HG02588 (cell line): Measurements from ENCODE around the gene PHC3.

Source experiments
- ATAC-seq: cut with Tn5 transposase; IDR thresholded peaks from one replicate; pipeline ENCODE4 v1.9.1; 2021; ENCODE audit warnings: mild to moderate bottlenecking, moderate library complexity; ENCODE audit not compliant: unreplicated experiment

The PHC3 gene

DNA sequence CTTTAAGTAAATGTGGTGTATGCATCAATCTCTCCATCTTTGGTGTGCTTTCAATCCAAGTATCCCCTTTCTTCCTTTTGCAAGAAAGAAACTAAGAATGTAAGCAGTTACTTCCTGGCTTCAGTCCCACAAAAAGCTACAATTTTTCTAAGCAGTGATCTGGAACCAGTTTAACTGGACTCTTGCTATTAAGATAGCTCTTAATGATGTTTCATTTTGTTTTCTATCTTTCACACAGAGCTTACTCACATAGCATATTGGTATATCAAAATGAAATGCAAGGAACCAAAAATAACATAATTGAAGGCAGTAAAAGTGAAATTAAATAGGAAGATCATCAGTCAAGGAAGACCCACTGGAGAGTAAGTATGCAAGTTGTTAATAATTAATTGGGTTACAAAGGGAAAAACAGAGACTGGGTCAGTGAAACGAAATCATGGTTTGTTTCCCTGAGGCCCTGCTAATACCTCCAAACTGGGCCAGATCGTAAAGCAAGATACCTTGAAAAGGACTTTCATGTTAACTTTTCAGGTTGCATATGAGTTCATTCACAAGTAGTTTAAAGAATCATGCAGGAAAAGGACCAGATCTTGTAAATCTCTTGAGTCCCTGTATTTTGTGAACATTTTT is 101.9 kb downstream of the PHC3 start:
- ATAC-seq: no peak

- ATAC-seq: no peak
Measured at GRCh38 chr3:170078620-170079281, 102.8 kb downstream of the PHC3 start.

DNA sequence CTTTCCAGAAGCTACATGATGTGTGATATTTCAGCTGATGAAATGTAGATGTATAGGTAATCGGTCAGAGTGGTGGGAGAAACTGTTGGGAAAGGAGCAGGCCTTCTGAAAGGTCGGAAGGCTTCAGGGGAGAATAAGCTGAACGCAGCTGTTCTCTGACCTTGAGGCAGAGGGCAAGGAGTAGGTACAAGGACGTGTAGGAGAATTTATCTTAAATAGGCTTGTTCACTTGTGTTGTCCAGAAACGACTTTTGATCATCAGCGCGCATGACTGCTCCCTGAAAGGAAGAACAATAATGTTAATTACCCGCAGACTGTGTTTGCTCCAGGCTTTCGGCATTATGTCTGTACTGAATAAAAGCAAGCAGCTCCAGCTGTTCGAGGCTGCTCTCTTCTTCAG is 104.2 kb downstream of the PHC3 start:
- ATAC-seq: no peak

DNA sequence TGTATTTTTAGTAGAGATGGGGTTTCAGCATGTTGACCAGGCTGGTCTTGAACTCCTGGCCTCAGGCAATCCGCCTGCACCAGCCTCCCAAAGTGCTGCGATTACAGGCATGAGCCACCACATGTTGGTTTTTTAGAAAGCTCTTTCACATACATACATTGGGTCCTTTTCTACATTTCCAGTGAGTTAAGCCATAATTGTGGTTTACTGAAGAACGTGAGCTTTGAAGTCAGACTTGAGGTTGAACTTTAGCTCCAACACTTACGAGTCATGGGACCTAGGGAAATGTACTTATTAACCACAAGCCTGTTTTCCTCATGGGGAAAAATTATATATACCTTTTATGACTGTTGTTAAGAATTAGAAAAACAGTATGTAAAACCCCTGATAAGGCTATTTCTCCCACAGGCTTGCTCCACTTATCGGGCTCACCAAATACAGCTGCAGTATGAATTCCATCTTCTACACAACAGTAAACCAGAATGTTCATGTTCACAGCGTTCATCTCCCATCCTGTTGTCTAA is 104.8 kb downstream of the PHC3 start:
- no peak for ATAC-seq

GRCh38 chr3:170075441-170076091 is 106.0 kb downstream of the PHC3 start:
- no peak for ATAC-seq

GRCh38 chr3:170064108-170064507 is 117.4 kb downstream of the PHC3 start:
- no peak for ATAC-seq

DNA sequence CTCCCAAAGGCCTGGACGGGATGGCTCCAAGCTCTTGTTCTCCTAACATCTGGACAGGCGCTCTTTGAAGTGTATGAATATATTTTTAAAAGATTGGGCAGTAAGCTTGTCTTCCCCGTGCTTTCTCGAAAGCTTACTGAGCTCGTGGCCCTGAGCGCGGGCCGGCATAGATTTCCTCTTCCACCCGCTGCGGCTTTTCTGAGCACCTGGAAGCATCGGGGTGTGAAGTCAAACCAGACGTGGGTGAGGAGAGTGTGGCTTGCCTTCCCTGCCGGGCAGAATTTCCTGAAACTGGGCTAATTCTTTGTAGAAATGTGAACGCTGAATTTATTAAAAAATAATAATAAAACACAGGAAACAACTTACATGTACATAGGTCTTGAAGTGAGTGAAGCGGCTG is 117.8 kb downstream of the PHC3 start:
- ATAC-seq: no peak

DNA sequence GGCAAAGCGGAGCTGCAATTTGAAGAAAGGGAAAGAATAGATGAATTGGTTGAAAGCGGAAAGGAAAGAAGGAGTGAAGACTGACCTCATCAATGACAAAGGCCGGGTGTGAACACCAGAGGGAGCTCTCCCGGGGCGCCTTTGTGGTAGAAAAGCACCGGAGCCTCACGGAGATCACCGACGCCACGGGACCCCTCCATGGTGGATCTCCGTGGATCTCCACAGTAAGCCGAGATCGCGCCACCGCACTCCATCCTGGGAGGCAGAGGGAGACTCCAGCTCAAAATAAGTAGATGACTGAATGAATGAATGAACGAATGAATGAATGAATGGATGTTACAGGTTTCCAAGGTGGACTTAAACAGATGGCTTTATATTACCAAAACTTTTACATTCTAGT is 118.8 kb downstream of the PHC3 start:
- no peak for ATAC-seq

GRCh38 chr3:170062068-170062467 is 119.5 kb downstream of the PHC3 start:
- ATAC-seq: no peak

GRCh38 chr3:170059447-170059846 is 122.1 kb downstream of the PHC3 start:
- no peak for ATAC-seq

DNA sequence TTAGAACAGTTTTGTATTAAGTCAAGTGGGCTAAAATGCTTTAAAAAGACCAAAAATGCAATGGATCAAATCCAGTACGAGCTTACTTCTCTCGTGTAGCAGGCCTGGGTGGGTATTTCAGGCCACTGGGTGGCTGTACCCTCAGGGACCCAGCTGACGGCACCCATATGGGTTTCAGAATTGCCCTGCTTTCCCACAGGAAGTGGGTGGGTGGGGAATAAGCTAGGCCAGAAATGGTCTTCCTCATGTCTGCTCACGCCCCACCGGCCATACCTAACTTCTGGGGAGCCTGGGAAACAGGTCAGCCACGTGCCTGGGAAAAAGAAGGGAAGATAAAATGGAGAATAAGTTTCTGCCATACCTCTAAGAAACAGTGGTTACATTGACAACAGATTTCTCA is 123.4 kb downstream of the PHC3 start:
- no peak for ATAC-seq

DNA sequence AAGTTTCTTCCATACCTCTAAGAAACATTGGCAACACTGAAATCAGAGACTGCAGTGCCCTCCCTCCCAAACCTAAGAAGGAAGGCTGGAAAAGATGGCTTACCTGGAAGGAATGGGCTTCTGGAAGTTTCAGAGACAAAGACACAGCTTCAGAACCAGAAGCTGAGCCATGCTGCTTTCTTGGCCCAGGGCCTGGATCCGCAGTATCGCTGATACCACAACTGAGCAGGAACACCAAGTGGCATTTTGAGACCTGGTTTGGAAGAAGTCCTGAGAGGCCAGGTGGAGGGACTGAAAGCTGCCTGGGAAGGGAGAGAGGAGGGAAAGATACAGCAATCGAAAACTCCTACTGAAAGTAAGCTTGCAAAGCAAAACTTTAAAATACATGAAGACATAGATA is 124.0 kb downstream of the PHC3 start:
- no peak for ATAC-seq

GRCh38 chr3:170056710-170057454 is 124.7 kb downstream of the PHC3 start:
- peak; percentile 90 for ATAC-seq

DNA sequence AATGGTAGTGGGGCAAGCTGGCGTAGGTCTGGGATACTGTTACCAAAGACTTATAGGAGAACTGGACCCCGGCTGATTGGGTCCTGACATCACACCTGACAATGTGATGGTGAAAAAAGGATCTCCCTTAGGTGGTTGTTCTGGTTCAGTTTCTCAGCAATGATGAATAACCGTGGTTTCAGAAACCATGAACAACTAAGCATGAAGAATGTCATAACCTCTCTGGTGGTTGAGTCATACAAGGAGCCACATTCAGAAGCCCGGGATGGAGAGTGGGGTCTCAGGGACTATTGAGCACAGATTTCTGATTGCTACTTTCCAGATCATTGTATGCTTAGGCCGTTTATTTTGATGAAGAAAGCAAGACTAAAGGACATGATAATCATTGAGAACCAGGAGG is 126.3 kb downstream of the PHC3 start:
- peak; percentile 64 for ATAC-seq

GRCh38 chr3:170054204-170054603 is 127.3 kb downstream of the PHC3 start:
- no peak for ATAC-seq

- no peak for ATAC-seq
Measured at GRCh38 chr3:170052398-170052797, 129.1 kb downstream of the PHC3 start.

DNA sequence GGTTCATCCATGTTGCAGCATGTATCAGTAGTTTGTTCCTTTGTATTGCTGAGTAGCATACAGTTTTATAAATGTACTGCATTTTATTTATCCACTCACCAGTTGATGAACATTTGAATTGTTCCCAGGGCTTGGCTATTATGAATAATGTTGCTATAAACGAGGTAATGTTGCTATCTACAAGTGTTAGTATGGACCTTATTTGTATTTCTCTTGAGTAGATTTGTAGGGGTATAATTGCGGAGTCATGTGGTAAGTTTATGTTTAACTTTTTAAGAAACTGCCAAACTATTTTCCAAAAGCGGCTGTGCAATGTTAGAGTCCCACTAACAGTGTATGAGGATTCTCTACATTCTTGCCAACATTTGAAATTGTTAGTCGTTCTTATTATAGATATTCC is 130.8 kb downstream of the PHC3 start:
- ATAC-seq: no peak

DNA sequence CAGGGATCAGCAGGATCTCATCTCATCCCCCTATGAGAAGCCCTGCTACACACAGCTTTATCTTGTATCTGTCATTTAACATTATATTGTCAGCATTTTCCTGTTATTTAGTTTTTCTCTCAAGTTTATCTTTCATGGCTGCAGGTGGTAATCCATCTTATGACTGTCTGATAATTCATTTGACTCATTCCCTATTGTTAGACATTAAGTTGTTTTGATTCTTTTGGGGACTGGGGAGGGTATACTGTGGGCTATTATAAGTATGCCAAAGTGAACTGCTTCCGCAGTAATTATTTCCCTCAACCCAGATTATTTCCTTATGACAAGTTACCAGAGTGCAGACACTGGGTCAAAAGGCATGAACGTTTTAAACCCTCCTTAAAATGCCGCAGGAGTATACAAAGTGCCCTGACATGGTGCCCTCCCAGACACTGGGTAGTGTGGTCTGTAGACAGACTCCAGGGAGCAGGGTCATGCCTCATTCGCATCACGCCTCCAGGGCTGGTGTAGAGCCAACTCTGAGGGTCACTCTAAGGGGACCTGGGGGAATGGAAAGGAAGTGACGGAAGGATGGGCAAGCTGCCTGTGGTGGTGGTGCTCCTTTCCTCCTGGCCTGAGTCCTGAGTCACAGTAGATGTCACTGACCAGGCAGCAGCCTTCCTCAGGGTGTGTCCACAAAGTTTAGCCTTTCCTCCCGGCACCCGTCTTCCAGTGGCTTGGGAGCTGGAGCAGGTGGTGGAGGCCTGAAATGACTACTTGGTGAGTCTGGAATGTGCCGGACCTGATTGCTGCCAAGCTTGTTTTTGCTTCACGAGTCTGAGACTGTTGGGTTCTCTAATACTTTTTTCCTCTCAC is 132.2 kb downstream of the PHC3 start:
- ATAC-seq: no peak

DNA sequence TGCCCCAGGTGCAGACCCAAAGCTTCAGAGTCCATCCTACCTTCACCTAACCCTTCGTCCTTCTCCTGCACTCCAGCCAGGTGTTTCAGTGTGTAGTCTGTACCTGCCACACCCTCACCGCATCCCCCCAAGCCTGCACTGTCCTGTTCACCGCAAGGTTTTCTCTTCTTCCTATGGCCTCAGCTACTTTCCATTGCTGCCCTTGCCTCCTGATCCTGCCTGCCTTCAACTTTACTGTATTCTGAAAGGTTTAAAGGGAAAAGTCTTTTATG is 134.5 kb downstream of the PHC3 start:
- ATAC-seq: no peak

GRCh38 chr3:170046269-170047132 is 135.0 kb downstream of the PHC3 start:
- no peak for ATAC-seq
